ENCODE results near the gene TNPO3. TPM values are rescaled to one million over a fixed set of nuclear protein-coding genes. Genes with fewer than 3 reads are reported as not detected.

The TNPO3 gene
- total RNA-seq, 1 donor from 2014 or later = 52.5 TPM

GRCh38 chr7:128962899-128963298, 92.0 kb downstream of the TNPO3 start:
- peak; percentile 37 for DNase-seq (ENCODE audit: low read depth)
- H3K4me3 ChIP-seq (ENCODE audit: low read depth, low read length) = no peak overlapping the region
- no peak for TF ChIP-seq CTCF (conservative IDR thresholded peaks at IDR 0.05; ENCODE audit: low read depth, low read length)

- no peak for TF ChIP-seq CTCF (conservative IDR thresholded peaks at IDR 0.05; ENCODE audit: low read depth, low read length)
- no peak for DNase-seq (ENCODE audit: low read depth)
- H3K4me3 ChIP-seq (ENCODE audit: low read depth, low read length) = no peak overlapping the region
Measured at GRCh38 chr7:128961030-128961659, 93.8 kb downstream of the TNPO3 start.

DNA sequence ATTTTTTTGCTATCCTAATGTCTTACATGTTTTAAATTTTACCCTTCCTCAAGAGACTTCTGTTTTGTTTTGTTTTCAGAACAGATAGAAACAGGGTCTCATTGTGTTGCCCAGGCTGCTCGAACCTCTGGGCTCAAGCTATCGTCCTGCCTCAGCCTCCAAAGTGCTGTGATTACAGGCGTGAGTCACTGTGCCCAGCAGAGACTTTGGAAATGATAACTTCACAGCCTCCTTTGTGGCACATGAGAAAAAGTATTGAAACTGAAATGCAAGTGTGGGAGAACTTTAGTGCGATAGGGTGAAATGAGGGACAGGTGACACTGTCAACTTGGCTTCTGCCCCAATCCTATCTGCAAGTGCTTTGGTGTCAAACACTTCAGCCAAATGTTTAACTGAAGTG, 95.6 kb downstream of the TNPO3 start:
- DNase-seq (ENCODE audit: low read depth) = no peak
- no peak for TF ChIP-seq CTCF (conservative IDR thresholded peaks at IDR 0.05; ENCODE audit: low read depth, low read length)
- H3K4me3 ChIP-seq (ENCODE audit: low read depth, low read length) = no peak overlapping the region

- H3K4me3 ChIP-seq (ENCODE audit: low read depth, low read length) = no peak overlapping the region
- no peak for TF ChIP-seq CTCF (conservative IDR thresholded peaks at IDR 0.05; ENCODE audit: low read depth, low read length)
- DNase-seq (ENCODE audit: low read depth) = no peak
Measured at GRCh38 chr7:128955981-128956380, 98.9 kb downstream of the TNPO3 start.

- TF ChIP-seq CTCF (conservative IDR thresholded peaks at IDR 0.05; ENCODE audit: low read depth, low read length) = no peak
- no peak for DNase-seq (ENCODE audit: low read depth)
- no peak overlapping the region for H3K4me3 ChIP-seq (ENCODE audit: low read depth, low read length)
Measured at GRCh38 chr7:128954830-128955802, 99.8 kb downstream of the TNPO3 start.

DNA sequence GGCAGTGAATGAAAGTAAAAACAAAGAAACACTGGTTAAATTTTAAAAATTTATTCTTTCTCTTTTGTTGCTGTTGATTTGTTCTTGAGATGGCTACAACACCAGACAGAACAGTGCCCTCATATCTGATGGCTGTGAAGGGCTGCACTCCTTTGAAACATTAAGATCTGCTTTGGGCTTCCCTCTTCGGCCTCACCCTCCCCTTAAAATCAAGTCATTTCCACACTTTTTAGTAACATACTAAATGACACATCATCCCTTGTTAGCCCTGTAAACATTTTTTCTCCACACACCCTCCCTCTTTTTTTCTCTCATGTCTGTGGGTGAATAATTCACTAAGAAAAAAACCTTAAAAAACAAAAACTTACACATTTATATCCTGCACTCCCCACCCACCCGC, 100.8 kb downstream of the TNPO3 start:
- no peak overlapping the region for H3K4me3 ChIP-seq (ENCODE audit: low read depth, low read length)
- no peak for DNase-seq (ENCODE audit: low read depth)
- no peak for TF ChIP-seq CTCF (conservative IDR thresholded peaks at IDR 0.05; ENCODE audit: low read depth, low read length)

All from epithelial cell of proximal tubule (primary cell).